HG03196 (cell line): Measurements from ENCODE around the gene SERTAD4.
"Not testable (repeated sequence)": the region's sequence is repeated elsewhere in the genome, so short reads cannot be mapped to it uniquely, and the experiment has no call there.

Experiments
- ATAC-seq: cut with Tn5 transposase; IDR thresholded peaks from one replicate; pipeline ENCODE4 v1.9.1; 2021; ENCODE audit not compliant: unreplicated experiment

Gene SERTAD4

DNA sequence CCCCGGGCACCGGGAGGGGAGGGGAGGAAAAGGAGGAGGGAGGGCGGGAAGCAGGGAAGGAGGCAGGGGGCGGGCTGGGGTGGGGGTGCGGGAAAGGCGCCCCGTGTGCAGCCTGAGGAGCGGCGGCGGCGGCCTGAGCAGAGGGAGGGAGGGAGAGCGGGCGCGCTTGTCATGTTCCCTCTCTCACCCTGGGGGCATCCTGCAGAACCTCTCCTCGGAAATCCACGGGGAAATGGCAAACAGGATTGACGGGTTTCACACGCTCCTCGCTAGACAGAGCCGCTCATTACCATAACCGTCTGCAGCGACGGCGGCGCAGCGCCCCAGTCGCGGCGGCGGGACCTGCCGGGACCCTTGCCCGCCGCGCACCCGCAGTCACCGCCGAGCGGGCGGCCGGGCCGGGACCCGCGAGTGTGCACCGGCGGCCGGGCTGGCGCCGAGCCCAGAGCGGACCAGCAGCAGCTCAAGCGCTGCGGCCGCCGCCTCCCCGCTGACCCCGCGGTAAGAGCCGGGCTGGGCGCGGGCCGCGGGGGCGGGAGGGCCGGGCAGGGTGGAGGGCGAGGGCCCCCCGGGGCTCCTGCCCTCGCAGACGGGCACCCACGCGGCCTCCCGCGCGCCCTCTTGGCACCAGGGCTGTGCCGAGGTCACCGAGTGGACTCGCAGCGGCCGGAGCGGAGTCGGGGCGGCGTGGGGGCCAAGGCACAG lies at the start of gene SERTAD4:
TSS of gene SERTAD4 (plus strand) at position 286 of the 705 bp plus-strand sequence. CDS start 5,165 bp downstream, outside the sequence.
- no peak for ATAC-seq

- no peak for ATAC-seq
Measured at GRCh38 chr1:210185063-210185462, 47.5 kb upstream of the SERTAD4 start.

GRCh38 chr1:210187849-210188606 lies 44.6 kb upstream of the SERTAD4 start:
- not testable (repeated sequence) for ATAC-seq

GRCh38 chr1:210189426-210189825 lies 43.2 kb upstream of the SERTAD4 start:
- no peak for ATAC-seq

GRCh38 chr1:210195635-210196160 lies 36.9 kb upstream of the SERTAD4 start:
- ATAC-seq = no peak

GRCh38 chr1:210196266-210196665 lies 36.3 kb upstream of the SERTAD4 start:
- ATAC-seq = not testable (repeated sequence)

GRCh38 chr1:210198840-210199239 lies 33.8 kb upstream of the SERTAD4 start:
- ATAC-seq = no peak

DNA sequence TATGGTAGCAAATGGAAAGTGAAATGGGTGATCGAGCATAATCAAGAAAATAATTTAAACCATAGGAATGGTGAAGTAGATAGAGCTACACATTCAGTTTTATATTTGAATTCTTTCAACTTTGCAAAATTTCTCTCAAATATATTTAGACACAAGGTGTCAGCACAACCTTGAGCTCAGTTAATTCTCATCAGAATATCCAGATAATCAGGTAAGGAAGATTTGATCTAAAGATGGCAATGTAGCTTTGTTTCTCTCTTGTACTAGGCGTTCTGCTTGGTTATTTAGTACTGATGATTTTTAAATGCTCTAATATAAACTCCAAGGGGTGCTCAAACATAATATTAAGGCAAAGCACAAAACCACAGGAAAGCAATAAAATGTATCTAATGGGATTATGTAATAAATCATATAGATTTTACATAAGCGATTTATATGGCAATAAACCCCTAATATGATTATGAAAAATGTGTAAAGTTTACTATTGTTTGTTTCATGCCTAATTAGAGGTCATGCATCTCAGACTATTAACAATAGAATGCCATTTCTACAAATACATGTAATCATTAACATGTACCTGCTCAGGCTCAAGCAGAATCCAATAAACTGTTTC lies 32.4 kb upstream of the SERTAD4 start:
- ATAC-seq = no peak

GRCh38 chr1:210201681-210202080 lies 30.9 kb upstream of the SERTAD4 start:
- ATAC-seq = no peak

GRCh38 chr1:210207597-210208450 lies 24.8 kb upstream of the SERTAD4 start:
- ATAC-seq = no peak

- no peak for ATAC-seq
Measured at GRCh38 chr1:210213335-210213734, 19.3 kb upstream of the SERTAD4 start.

- ATAC-seq = no peak
Measured at GRCh38 chr1:210214573-210215409, 17.8 kb upstream of the SERTAD4 start.

- ATAC-seq = no peak
Measured at GRCh38 chr1:210217482-210217881, 15.1 kb upstream of the SERTAD4 start.

GRCh38 chr1:210218047-210218446 lies 14.5 kb upstream of the SERTAD4 start:
- no peak for ATAC-seq

DNA sequence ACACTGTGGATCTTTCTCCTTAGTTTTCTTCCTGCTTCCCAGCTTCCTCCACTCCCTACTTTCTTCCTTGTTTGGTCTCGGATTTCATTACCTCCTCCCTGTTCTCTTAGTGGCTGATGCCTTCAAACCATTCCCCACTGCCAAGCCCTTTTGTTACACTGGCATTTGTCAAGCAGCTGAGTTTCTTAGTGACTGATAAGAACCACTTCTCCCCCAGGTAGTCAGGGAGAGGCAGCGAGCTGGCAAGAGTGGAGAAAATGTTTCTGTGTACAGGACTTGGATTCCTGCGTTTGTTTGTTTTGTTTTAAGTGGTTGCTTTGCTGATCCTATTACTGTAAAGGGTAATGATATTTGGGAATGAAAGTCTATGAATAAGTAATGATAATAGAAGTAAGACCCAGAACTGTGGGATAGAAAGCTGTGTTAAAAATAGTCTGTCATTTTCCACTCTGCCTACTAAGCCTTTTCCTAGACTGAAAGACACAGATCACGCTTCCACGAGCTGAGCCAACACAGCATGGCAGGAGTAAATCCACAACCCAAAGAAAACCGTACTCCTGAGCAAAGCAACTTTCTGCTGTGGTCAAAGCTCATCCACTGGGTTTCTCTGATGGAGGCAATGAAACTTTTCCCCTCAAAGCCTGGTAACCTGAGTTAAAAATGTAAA lies 10.1 kb upstream of the SERTAD4 start:
- no peak for ATAC-seq

GRCh38 chr1:210223226-210223904 lies 9.2 kb upstream of the SERTAD4 start:
- no peak for ATAC-seq

DNA sequence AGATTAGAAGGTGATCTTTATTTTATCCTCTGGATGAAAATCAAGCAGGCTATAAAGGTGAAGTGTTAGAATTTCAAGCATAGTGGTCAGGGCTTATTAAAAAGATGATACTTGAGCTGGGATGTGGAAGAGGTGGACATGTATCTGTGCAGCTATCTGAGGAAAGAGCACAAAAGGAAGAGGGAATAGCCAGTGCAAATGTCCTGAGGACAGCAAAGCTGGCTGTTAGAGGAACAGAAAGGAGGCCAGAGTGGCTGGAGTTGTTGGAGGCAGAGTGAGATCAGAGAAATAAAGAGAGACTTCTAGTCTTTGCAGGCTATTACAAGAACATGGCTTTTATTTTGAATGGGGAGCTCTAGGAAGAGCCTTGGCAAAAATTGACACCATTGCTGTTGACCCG lies 4.4 kb upstream of the SERTAD4 start:
- no peak for ATAC-seq

GRCh38 chr1:210230149-210230695 lies 2.4 kb upstream of the SERTAD4 start:
- no peak for ATAC-seq
